AG10803 (cell line): Measurements from ENCODE around the gene CLEC18B.
"Not testable (repeated sequence)": the region's sequence is repeated elsewhere in the genome, so short reads cannot be mapped to it uniquely, and the experiment has no call there.

ENCODE experiments used
- DNase-seq: peaks from one replicate; pipeline ENCODE4 v3.0.0; 2010; ENCODE audit warnings: low read depth
- H3K4me3 ChIP-seq: 2 replicates; pipeline ENCODE4 v1.5.1; 2011; ENCODE audit warnings: mild to moderate bottlenecking, low read length, control low read depth
- TF ChIP-seq, protein P1 (sequence below): conservative IDR thresholded peaks from 2 replicates; pipeline ENCODE4 v1.5.1; 2011; ENCODE audit warnings: mild to moderate bottlenecking, low read length, control low read depth, inconsistent platforms

Gene CLEC18B

DNA sequence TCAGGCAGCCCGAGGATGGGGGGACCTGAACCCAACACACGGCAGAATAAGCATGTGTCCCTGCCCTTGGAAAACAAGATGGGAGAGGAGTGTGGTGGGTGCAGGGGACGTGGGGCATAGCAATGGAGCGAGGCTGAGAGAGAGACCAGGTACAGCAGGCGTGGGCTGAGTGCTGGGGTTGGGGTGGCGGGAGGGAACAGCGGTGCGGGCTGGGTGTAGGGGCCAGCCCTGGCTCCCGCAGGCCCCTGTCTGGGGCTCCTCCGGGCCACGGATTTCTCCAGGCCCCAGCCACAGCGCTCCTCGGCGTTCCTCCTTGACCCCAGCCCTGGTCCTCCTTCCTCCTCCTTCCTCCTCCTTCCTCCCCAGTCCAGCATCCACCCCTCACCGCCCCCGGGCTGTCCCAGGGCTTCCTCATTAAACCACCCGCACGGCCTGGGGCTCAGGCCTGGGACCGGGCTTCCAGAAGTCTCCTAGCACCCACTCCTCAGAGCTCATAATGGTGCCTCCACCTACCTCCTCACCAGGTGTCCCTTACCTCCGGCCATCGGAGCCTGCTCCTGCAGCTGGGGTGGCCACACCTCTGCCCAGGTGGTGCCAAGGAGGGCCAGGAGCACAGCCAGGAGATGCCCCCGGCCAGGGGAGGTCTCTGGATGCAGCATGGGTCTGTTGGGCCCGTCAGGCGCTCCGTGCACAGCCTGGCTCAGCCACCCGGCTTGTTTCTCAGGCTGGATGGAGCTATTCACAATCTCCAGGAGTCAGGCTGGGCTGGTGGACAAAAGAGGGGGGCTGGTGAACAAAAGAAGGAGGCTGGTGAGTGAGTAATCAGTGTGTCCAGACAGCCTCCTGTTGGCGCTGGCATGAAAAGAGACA lies at the start of gene CLEC18B:
TSS of gene CLEC18B (minus strand) at position 867 of the 870 bp plus-strand sequence. CDS start at position 659, 208 bp downstream.
- H3K4me3 ChIP-seq, DNase-seq: not testable (repeated sequence)

DNA sequence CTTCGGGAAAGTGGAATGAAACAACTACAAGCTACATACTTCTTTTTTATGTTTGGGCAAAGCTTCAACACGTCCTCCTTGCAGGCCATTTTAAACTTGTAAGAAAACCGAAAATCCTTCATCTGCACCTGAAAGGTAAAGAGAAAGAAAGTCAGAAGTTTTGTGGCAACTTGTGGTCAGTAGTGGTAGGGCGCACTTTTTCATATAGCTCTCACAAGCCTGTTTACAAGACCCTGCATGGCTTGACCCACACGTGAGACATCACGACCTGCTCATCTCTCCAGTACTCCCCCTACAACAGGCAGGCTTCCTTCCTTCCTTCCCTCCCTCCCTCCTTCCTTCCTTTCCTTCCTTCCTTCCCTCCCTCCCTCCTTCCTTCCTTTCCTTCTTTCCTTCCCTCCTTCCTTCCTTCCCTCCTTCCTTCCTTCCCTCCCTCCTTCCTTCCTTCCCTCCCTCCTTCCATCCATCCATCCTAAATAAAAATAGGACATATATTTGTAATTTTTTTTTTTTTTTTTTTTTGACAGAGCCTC lies 48.7 kb upstream of the CLEC18B start:
- TF ChIP-seq, protein P1, sequence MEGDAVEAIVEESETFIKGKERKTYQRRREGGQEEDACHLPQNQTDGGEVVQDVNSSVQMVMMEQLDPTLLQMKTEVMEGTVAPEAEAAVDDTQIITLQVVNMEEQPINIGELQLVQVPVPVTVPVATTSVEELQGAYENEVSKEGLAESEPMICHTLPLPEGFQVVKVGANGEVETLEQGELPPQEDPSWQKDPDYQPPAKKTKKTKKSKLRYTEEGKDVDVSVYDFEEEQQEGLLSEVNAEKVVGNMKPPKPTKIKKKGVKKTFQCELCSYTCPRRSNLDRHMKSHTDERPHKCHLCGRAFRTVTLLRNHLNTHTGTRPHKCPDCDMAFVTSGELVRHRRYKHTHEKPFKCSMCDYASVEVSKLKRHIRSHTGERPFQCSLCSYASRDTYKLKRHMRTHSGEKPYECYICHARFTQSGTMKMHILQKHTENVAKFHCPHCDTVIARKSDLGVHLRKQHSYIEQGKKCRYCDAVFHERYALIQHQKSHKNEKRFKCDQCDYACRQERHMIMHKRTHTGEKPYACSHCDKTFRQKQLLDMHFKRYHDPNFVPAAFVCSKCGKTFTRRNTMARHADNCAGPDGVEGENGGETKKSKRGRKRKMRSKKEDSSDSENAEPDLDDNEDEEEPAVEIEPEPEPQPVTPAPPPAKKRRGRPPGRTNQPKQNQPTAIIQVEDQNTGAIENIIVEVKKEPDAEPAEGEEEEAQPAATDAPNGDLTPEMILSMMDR: no peak
- no peak for DNase-seq

DNA sequence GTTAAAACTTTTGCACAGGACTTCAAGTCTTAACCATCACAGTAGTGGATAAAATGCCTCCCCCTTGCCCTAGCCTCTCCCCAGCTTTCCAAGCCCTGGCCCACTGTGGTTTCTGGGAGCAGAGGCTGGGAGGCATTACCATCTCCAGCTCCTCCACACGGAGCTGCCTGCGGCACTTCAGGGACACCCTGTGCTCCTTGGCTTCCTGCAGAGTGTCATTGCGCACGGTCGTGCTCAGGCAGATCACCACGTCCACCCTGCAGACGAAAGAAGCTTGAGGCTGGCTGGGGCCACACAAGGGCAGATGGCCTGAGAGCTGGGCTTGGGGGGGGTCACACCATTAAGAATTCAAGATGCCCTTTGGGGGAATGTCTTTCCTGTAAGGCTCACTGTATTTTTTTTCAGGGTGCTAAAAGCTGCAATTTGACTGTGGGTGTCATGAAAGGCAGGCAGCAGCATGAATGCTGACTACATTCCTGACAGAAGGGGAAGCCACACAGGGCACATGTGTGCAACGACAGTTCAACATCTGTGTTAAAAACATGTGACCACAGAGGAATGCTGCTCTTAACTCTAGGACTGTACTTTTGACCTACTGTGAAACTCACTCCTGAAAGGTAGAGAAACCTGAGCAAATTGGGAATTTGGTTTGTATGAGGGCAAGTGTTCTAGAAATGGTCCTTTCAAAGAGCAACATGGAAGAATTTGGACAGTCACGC lies 47.7 kb upstream of the CLEC18B start:
- H3K4me3 ChIP-seq: no peak overlapping the region
- TF ChIP-seq, protein P1: no peak
- DNase-seq: no peak

More for the DNA sequence above, 48.7 kb upstream of the CLEC18B start:
- H3K4me3 ChIP-seq: no peak overlapping the region

DNA sequence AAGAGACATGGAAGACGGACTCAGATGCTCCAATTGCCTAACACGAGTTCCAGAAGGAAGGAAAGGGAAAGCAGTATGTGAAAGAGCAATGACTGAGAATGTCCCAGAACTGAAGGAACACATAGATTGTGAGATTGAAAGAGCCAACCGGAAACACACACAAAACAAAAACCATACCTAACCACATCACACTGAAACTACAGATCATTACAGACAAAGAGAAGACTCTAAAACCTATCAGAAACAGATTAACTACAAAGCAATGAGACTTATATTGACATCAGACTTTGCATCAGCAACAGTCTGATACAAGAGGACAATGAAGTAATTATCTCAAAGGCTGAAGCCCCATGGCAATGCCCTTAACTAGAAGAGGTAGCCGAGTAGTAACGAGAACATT lies 45.6 kb upstream of the CLEC18B start:
- no peak overlapping the region for H3K4me3 ChIP-seq
- TF ChIP-seq, protein P1: no peak
- DNase-seq: no peak

DNA sequence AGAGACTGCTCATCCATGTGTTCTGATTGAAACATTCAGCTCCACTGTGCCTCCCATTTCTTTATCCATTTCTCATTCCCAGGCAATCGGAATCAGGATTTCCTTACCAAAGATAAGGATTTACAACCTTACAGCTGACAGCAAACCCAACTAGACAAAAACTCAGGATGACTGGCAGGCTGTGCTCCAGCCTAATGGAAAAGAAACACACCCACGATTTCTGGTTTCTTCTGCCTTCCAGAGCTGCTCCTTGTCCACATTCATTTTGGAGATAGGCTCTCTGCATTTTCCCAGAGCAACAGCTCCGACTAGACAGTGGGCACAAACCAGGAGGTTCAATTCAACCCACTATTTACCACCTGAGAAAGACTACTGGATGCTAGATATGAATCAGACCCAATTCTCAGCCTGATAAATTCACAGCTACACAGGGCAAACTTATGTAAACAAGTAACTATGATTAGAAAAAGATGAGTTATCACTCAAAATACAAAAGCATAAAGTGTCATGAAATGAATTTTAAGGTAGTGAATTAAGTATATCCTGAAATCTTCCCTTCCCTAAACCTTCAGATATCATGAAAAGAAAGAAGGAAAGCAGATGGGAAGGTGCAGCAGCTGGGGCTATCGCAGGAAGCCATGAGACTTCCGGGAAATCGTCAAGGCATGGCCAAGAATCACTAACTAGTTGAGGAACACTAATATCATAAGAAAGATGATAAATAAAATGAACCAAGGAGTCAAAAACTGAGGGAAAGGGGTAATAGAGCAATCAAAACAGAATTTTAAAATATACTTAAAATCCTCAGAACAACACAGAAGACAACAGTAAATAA lies 44.8 kb upstream of the CLEC18B start:
- TF ChIP-seq, protein P1: no peak
- no peak overlapping the region for H3K4me3 ChIP-seq
- DNase-seq: no peak

DNA sequence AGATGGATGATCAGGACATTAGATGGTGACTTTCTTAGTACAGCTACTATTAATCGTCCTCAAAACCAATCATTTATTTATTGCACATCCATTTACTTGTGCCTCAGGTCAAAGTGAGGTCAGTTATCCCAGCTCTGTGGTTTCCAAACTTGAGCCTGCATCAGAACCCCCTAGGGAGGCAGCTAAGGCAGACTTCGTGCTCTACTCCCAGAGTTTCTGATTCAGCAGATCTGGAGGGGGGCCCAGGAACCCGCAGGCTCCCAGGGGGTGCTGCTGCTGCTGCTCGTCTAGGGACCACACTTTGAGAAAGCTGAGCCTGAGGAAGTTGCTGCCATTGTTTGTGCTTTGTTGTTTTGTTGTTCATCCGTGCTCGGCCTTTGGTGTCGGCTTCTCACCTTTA lies 44.0 kb upstream of the CLEC18B start:
- no peak overlapping the region for H3K4me3 ChIP-seq
- no peak for DNase-seq
- TF ChIP-seq, protein P1: no peak

DNA sequence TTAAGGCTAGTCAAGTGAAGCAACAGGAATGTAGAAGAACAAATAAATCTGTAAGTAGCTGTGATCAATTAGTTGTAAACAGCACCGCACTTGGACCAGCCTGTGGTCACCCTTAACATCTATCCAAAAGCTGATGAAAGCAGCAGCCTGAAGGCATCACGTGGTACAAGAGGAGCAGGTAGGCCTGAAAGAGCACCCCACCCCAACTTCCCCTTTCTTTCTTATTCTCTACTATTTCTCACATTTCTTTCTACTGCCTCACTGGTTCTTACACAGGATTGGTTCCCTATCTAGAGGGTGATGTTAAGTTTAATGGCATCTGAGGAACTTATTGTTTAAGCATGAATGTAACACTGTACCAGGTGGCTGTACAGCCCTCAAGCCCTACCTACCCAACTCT lies 42.6 kb upstream of the CLEC18B start:
- TF ChIP-seq, protein P1: no peak
- no peak for DNase-seq
- H3K4me3 ChIP-seq: no peak overlapping the region
